HFFc6 (cell line): Measurements from ENCODE around the gene SNX5. TPM values are rescaled to one million over a fixed set of nuclear protein-coding genes. Genes with fewer than 3 reads are reported as not detected.

Source experiments
- DNase-seq: peaks from one replicate; pipeline ENCODE4 v3.0.0-alpha.2; 2018
- H3K27ac Mint-ChIP-seq: 2 replicates; pipeline ENCODE4 v1.8.0; 2020; ENCODE audit warnings: mild to moderate bottlenecking, mixed read lengths
- H3K27me3 Mint-ChIP-seq: 2 replicates; pipeline ENCODE4 v1.8.0; 2021; ENCODE audit warnings: mild to moderate bottlenecking, moderate library complexity, mixed read lengths; ENCODE audit not compliant: insufficient read depth
- H3K36me3 Mint-ChIP-seq: 2 replicates; pipeline ENCODE4 v1.8.0; 2021; ENCODE audit warnings: low read depth, mixed read lengths
- H3K4me1 Mint-ChIP-seq: 2 replicates; pipeline ENCODE4 v1.8.0; 2020; ENCODE audit warnings: low read depth, mixed read lengths
- H3K4me3 Mint-ChIP-seq: 2 replicates; pipeline ENCODE4 v1.8.0; 2020; ENCODE audit warnings: mild to moderate bottlenecking, moderate library complexity, mixed read lengths
- H3K9me3 Mint-ChIP-seq: 2 replicates; pipeline ENCODE4 v1.8.0; 2020; ENCODE audit warnings: mild to moderate bottlenecking, mixed read lengths
- CTCF ChIP-seq: fragments of 200-600 bp; sonication (generic); IDR thresholded peaks from 2 replicates; pipeline ENCODE4 v1.5.0; 2021; ENCODE audit warnings: antibody characterized with exemption, mild to moderate bottlenecking
- total RNA-seq, 6 experiments: library from RNA; stranded (reverse); fragmentation: NEBNext Ultra II Directional; extraction: Animal tissue kit (Norgen Biotek cat#: 25700); gene quantifications; 2 replicates in 1 of 6; 3 replicates in 5 of 6; pipeline ENCODE4 v1.2.3, GENCODE V29; 2021

SNX5 gene
- total RNA-seq, 6 experiments from 2014 or later: 69.6 to 97.5 (median 81.8) TPM

DNA sequence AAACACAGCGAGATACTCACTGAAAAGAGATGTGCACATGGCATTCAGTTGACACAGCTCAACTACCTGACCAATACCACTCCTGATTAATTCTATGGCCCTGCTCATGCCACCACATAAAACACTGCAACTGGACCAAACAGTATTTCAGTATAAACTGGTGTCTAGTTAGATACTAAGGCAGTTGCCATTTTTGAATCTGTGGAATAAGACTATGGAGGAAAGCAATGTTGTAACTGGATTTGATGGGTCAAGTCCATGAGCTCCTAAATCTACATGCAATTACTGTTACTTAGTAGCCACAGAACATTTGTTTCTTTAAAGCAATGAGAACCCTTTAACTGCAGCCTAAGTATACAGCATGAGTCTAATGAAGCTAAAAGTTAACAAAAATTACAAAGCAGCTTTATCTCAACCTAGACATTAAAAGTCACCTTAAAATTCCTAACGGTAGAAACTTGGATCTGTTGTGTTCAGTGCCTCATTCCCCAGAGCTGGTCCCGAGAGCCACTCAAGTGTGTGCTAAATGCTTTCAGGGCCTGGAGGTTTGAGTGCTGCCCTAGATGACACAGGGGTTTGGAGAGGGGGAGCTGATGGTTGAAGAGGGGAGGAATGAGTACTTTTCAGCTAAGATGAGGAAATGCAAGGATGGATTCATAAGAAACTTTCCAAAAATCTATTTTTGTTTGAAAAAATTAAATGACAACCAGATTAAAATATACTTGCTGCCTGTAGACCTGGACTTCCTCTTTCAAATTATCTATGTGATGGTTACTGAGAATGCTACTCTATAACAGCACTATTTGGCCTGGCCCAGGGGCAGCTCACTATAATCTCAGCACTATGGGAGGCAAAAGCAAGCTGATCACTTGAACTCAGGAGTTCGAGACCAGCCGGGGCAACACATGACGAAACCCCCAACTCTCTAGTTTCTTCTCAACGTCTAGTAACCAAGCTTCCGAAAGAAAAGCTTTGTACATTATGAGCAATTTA lies 15.6 kb downstream of the SNX5 start:
- Mint-ChIP-seq H3K4me1 (peaks cover 18% of the 10 kb centered on the region), H3K9me3 (no peaks in the 10 kb centered on the region), H3K36me3 (peaks cover 57% of the 10 kb centered on the region), H3K27ac (peak overlapping the region; percentile 75), H3K4me3 (no peak overlapping the region), H3K27me3 (no peaks in the 10 kb centered on the region; the same call in 1 of the 2 replicates)
- no peak for DNase-seq
- no peak for TF ChIP-seq CTCF

- DNase-seq: no peak
- no peak for TF ChIP-seq CTCF
- no peak overlapping the region for H3K27ac Mint-ChIP-seq
- no peaks in the 10 kb centered on the region; the same call in 1 of the 2 replicates for H3K27me3 Mint-ChIP-seq
- no peaks in the 10 kb centered on the region for H3K9me3 Mint-ChIP-seq
- no peak overlapping the region for H3K4me3 Mint-ChIP-seq
- peaks cover 10% of the 10 kb centered on the region for H3K4me1 Mint-ChIP-seq
- peaks cover 74% of the 10 kb centered on the region for H3K36me3 Mint-ChIP-seq
These were observed 17.3 kb downstream of the SNX5 start for GRCh38 chr20:17951323-17951722.

- Mint-ChIP-seq H3K4me1 (peaks cover 7% of the 10 kb centered on the region), H3K27ac (no peak overlapping the region), H3K27me3 (no peaks in the 10 kb centered on the region; the same call in 1 of the 2 replicates), H3K4me3 (no peak overlapping the region), H3K9me3 (no peaks in the 10 kb centered on the region), H3K36me3 (peaks cover 75% of the 10 kb centered on the region)
- no peak for DNase-seq
- no peak for TF ChIP-seq CTCF
These were observed 17.9 kb downstream of the SNX5 start for GRCh38 chr20:17950670-17951069.

DNA sequence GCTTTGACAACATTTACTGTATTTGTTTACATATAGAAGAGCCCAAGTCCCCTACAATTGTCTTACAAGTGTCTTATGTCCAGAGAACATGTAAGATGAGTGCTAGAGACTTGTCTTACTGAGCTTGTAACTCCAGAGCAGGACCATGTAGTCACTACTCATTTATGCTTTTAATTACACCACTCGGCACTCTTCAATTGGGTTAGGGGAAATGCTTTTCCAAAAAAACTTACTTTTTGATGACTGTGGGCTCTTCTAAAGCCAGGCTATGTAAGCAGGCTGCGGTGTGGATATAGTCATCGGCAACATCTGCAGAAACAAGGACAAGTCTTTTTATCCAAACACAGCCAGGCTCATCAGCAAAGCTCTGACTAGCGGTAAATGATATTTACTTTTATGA lies 18.7 kb downstream of the SNX5 start:
- H3K27me3 Mint-ChIP-seq: no peaks in the 10 kb centered on the region; the same call in 1 of the 2 replicates
- H3K9me3 Mint-ChIP-seq: no peaks in the 10 kb centered on the region
- 0 out of 2 replicates have a peak overlapping the region, but pooled peaks have one; percentile 7 for H3K27ac Mint-ChIP-seq
- no peaks in the 10 kb centered on the region; the same call in 1 of the 2 replicates for H3K4me1 Mint-ChIP-seq
- no peak for TF ChIP-seq CTCF
- H3K36me3 Mint-ChIP-seq: peaks cover 71% of the 10 kb centered on the region
- no peak for DNase-seq
- H3K4me3 Mint-ChIP-seq: no peak overlapping the region

DNA sequence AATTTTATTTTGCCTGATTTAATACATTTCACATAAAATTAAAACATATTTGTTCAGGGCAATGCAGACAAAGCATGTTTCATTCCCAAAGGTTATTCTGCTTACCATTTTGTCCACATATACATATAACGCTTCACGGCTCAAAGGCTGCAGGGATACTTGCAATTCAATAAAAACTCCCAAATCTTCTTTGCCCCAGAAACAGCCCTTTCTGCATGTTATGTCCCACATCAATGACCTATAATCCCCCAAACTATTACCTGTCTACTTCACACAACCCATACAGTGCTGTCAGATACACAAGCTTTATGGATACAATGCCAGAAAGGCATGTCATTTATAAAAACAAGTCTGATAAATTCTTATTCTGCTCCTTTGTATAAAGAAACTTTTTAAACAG lies 20.2 kb downstream of the SNX5 start:
- Mint-ChIP-seq H3K36me3 (peaks cover 72% of the 10 kb centered on the region), H3K27ac (no peak overlapping the region), H3K9me3 (no peaks in the 10 kb centered on the region), H3K4me1 (no peaks in the 10 kb centered on the region; the same call in 1 of the 2 replicates), H3K4me3 (no peak overlapping the region), H3K27me3 (no peaks in the 10 kb centered on the region; the same call in 1 of the 2 replicates)
- no peak for TF ChIP-seq CTCF
- DNase-seq: no peak
